ENCODE data around the gene WSB1.
A peak's percentile ranks its signal among the peaks of the same experiment; 100 is the strongest.

The WSB1 gene

DNA sequence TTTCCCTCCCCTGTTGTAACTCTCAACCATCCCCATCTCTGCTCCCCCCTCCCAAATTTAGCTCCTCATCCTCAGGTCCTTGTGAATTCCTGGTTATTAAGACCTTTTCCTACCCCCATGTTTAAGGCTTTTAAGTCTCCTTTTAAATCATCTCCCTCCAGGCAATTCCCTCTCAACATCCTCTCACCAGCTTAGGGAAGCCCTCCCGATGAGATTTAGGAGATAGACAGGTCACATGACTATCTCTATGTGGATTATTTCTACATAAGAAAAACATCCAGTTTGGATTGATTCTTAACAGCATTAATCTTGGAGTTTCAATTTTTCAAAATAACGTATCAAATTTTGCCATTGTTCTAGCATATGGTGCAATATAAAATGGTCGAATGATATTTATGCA, 12.5 kb upstream of the WSB1 start:
- no peak for DNase-seq

DNA sequence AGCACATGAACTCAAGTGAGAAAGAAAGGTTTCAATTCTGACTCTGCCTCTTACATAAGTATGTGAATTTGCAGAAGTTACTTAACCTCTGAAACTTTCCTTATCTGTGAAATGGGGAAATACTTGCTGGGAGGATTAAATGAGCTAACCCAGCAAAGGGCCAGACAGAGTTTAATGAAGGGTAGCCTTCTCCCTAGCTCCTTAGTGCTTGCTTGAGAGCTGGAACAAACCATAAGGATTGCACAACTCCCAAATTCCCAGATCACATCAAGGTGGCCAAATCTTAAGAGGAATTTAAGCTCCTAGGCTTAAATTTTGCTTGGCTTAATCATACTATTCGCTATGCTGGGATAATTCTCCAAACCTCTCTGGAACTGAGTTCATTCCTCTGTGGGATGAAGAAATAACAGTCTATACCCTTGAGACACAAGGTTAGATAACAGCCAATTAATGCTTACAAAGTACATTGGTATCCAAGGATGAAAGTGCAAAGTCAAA, 11.8 kb upstream of the WSB1 start:
- DNase-seq: peak; percentile 67

DNA sequence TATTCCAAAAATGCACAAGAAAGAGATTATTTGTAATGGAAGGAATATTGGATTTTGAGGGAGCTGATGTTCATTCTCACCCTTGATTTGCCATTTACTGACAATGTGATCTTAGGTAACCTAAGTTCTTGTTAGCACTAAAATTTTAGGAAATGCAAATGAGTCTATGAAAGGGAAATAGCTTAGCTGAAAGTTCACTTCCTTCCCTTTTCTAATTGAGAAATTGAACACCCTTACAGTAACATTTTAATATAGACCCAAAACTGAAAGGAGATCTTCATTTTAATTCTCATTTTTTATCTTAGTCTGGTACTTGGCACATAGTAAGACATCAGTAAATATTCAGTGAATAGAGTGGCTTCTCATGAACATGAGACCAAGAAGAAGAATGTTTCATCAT, 10.9 kb upstream of the WSB1 start:
- no peak for DNase-seq

DNA sequence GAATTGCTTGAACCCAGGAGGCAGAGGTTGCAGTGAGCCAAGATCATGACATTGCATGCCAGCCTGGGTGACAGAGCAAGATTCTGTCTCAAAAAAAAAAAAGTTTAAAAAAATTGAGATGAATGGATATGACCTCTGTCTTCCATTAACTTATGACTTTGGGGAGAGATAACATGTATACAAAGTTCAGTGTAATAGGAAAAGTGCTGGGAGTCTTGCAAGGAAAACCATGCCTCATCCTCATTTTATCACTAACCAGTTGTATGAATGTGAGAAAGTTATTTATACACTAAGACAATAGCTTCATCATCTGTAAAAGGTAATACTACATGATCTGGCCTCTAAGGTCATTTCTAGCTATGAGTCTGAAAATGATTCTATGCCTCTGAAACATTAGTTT, 10.2 kb upstream of the WSB1 start:
- DNase-seq: no peak

DNA sequence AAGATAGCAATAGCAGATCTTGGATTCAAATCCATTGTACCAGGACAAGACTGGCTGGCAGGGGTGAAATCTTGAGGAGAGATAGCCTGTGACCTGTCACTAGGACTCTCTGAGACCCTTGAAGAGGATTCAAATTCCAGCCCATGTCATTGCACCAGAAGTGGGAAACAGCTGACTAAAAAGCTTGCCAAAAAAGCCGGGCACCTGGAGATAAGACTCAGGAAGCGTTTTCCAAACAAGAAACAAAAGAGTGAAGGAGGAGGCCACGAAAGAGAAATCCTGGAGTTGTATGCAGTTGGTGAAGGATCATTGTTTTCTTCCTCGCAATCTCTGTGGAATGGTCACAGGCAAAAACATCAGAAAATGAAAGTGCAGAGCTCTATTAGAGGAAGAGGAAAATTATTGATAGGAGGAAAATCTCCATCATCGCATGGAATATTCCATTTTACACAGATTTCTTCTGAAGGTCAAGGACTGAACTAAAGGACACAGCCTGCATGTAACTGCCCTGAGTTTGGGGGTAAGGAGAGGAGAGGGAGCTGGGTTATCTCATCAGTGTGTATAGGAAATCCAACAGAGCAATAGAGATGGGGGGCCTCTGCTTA, 9.0 kb upstream of the WSB1 start:
- no peak for DNase-seq

DNA sequence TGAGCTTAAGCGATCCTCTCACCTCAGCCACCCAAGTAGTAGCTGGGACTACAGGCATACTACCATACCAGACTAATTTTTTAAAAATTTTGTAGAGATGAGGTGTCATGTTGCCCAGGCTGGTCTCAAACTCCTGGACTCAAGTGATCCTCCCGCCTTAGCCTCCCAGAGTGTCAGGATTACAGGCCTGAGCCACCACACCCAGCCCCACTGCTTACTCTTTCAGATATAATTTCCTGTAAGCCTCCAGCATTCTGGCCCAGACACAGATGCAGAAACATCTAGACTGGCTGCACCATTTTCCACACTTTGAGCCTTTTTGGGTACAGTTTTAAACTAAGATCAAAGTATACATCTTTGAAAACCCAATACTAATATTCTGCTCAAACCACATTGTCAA, 8.4 kb upstream of the WSB1 start:
- DNase-seq: no peak

DNA sequence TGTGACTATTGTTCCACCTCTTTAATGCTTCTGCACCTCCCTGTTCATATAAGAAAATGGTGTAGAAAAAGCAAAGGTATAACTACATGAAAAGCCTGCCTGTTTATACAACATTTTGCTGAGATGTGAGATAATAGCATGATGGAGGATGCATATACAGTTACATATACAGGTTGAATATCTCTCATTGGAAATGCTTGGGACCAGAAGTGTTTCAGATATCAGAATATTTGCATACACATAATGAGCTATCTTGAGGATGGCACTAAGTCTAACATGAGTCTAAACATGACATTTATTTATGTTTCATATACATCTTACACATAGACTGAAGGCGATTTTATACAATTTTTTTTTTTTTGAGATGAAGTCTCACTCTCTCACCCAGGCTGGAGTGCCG, 5.7 kb upstream of the WSB1 start:
- DNase-seq: no peak

DNA sequence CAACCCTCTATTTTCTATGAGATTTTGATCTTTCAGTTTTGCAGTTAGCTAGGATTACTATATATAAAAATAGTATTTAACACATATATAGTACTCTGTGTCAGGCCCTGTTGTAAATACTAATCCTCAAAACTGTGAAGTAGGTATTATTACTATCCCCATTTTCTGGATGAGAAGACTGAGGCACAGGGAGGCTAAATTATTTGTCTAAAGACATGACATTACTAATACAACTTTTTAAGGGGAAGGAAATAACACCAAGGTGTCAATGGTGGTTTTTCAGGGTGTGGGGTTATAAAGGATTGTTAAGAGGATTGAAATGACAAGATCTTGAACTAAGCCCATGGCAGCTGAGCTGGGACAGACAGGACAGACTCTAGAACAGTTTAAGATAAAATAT, 4.1 kb upstream of the WSB1 start:
- DNase-seq: no peak

DNA sequence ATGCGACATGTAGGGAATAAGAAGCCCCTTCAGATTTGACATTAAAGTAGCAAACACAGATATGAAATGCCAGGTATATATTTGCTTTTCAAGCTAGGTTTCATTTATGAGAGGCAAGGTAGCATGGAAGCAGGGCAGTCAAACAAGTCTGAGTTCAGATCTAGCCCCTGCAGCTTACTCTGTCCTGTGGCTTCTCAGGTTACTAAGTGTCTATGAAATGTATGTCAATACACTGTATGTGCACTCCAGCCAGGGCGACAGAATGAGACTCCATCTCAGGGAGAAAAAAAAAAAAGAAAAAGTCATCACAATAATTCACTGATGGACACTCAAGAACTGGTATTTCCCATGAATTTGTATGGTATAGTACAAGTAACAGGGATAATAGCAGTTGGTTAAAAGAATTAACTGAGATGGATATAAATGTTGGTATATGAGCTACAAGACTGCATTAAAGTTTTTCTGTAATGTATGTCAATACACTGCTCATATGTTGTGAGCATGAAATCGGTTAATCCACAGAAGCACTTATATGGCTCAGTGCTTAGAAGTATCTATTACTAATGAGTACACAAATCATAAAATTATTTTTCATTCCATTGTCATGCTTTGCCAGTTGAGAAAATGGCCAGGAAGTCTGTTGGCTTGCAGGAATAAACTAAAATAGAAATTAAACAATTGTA, 2.9 kb upstream of the WSB1 start:
- DNase-seq: no peak

DNA sequence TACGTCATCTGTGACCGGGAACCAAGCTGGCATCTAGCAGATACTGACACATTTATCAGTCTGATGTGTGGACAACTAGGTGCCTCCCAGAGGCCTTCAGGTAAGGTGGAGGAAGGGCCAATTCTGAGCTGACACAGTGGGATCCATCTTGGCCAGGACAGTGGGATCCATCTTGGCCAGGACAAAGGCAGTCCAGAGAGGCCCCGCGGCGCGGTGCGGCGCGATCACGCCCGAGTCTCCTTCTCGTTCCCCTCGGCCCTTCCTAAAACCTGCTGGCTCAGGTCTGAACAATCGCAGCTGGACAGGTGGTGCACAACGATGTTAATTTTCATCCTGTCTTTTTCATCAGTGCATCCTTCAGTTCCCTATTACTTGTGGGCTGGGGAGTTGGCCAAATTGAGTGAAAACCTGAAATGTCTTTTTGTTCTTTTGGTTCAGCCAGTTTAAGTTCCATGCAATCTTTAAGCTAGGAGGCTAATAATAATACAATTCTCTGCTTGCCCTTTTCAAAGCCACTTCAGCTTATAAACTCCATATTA, 486 bp upstream of the WSB1 start:
- no peak for DNase-seq

DNA sequence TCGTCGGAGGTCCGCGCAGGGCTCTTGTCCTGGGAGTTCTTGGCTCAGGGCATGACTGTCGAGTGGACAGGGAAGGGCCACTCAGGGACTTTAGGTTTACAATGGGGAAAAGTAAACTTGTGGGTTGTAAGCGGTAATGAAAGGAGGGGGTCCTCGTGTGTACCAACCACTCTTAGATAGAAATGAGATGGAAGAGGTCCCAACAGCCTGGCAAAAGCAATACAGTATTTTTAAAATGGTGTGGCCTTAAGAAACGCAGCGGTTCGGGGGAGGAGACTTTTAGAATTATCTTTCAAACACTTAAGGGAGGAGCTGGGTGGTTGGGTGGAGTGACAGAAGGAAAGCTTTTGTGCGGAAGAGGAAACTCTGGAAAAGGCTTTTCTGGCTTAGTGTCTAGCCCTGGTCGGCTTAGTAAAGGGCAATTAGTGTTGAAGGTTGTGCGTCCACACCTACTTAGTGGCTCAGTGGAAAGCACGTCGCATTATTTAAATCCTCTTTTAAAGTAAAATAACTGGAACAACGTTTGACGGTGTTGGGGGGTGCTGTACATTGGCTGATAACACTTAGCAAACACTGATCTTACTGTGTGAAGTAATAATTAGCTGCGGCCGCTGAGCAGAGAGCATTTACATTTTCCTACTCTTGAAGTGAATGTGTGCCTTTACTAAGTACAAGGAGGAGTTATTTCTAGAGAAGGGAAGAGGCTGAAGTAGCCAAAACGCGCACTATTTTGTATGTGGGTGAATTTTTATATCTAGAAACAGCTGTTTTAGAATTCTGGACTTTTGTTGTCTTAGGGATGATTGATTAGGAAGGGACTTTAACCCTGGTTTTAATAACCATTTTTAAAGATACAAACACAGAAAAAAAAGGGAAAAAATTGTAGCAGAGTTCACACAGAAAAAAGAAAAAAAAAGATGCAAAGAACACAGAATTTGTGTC, 1.0 kb downstream of the WSB1 start:
- DNase-seq: peak; percentile 68

DNA sequence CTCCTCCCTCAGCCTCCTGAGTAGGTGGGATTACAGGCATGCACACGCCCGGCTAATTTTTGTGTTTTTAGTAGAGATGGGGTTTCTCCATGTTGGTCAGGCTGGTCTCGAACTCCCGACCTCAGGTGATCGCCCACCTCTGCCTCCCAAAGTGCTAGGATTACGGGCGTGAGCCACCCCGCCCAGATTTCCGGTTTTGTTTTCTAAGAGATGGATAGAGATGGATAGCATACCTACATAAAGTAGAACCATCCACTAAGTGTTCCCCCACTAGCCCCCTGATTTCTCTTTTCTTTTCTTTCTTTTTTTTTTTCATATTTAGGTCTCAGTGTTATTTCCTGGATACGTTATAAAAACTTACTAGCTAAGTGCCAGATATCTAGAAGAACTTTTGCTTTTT, 2.0 kb downstream of the WSB1 start:
- DNase-seq: no peak

DNA sequence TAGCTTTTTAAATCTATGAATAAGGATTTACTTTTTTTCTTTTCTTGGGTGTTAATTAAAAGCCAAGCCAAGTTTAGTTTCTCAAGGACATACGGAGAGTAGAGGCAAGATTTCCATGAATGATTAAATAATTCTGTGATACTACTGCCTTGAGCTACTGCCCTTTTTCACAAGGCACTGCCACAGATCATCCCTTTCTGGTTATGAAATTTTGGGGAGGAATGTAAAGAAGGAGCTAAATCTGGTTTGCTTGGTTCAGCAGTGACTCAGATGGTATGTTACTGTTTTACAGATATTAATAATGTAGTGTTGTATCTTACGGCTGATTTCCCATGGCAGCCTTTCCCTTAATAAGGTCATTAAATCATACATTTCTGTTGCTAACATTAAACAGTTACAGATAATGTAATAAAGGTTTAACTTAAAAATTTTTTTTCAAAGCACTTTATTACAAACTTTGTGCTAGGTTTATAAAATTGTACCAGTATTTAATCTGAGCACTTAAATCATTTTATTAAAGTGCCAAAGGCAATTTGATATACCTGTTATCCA, 2.6 kb downstream of the WSB1 start:
- peak; percentile 21 for DNase-seq

DNA sequence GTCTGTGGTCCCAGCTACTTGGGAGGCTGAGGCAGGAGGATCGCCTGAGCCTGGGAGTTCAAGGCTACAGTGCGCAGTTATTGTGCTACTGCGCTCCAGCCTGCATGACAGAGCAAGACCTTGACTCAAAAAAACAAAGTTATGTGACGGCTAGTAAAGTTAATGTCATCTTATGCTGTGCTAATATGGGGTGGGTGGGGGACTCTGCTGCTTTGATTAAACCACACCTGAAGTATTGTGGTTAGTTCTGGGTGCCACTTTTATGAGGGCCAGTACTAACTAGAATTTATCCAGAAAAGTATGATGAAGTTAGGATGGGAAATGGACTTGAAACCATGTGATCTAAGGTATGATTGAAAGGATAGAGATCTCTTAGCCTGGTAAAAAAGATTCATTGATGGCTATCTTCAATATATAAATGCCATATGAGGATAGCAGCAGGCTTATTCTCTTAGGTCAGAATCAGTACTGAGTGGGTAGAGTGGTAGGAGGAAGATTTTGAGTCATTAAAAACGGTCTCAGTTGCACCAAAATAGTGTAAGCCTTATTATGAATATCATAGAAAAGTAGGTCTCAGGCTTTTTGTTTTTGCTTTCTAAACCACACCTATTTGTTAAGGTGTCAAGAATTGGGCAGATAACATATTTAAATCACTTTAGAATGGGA, 5.6 kb downstream of the WSB1 start:
- no peak for DNase-seq

DNA sequence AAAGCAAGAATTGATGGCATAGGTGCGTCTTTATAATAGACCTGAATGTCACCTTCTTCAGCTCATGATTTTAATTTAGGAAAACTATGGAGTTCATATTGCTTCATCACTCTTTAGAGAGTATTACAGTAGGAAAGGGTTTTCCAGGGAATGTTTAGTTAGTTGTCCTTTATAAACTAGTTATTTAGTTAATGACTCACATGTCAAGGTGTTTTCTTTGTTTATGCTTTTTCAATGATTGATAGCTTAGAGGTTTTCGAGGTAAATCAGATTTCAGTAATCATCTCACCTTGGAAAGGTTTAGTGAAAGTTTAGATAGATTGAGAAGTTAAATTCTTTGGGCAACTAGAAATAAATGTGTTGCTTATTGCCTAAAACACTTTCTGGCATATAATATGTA, 9.8 kb downstream of the WSB1 start:
- DNase-seq: no peak

DNA sequence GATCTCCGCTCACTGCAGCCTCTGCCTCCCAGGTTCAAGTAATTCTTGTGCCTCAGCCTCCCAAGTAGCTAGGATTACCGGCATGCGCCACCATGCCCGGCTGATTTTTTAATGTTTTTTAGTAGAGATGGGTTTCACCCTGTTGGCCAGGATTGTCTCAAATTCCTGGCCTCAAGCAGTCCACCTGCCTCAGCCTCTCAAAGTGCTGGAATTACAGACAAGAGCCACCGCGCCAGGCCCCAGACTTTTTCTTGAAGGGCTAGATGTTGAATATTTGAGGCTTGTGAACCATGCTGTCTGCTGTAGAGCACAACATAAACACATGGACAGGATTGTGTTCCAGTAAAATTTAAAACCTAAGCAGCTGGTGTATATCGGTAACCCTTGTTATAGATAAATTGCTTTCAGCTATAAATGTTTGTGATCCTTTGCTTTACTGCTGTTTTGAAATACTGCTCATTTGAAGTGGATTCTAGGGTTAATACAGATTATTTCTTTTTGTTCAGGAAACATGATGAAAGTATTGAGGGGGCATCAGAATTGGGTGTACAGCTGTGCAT, 12.4 kb downstream of the WSB1 start:
- DNase-seq: no peak

DNA sequence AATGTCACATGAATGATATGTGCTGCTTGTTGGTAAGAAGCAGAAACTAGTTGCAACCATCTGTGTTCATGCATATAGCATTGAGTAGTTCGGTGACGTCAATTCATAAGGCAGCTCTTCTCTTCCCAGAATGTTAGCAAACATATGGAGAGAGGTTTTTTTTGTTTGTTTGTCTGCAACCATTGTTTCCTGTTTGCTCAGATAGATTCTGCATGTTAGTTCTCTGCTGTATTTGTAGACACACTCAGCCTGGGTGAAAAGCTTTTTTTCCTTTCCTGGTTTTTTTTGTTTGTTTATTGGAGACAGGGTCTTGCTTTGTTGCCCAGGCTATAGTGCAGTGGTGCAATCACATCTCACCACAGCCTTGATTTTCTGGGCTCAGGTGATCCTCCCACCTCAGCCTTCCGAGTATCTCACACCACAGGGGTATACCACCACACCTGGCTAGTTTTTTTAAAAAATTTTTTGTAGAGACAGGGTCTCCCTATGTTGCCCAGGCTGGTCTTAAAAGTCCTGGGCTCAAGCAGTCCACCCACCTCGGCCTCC, 16.7 kb downstream of the WSB1 start:
- no peak for DNase-seq

DNA sequence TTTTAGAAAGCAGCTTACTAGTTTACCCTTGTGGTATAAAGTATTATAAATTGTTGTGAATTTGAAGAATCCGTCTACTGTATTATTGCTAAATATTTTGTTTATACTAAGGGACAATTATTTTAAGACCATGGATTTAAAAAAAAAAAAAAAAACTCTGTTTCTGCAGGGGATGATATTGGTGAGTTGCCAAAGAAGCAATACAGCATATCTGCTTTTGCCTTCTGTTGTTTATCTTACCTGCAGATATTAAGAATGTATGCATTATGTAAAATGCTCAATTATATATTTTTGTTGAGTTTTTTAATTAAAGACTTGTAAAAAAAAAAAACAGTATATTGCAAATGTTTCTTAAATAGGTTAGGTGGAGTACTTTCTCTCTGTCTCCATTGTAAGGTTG, 19.4 kb downstream of the WSB1 start:
- no peak for DNase-seq

DNA sequence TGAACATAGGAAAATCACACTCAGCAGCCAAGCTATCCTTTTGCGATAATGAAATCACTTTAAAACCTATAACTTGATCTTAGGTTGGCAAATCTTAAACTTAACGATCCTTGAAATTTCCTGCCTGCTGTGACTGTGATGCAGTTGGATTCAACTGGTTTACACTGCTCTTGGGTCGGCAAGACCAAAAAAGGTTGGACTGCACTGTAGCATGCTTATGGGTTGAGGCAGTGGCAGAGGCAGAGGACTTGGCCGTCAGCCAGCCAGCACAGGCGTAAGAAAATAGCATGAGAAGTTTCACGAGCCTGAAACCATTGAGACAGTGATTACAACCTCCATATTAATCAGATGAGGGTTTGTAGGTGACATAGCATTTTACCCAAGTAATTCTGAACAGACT, 21.4 kb downstream of the WSB1 start:
- DNase-seq: no peak

DNA sequence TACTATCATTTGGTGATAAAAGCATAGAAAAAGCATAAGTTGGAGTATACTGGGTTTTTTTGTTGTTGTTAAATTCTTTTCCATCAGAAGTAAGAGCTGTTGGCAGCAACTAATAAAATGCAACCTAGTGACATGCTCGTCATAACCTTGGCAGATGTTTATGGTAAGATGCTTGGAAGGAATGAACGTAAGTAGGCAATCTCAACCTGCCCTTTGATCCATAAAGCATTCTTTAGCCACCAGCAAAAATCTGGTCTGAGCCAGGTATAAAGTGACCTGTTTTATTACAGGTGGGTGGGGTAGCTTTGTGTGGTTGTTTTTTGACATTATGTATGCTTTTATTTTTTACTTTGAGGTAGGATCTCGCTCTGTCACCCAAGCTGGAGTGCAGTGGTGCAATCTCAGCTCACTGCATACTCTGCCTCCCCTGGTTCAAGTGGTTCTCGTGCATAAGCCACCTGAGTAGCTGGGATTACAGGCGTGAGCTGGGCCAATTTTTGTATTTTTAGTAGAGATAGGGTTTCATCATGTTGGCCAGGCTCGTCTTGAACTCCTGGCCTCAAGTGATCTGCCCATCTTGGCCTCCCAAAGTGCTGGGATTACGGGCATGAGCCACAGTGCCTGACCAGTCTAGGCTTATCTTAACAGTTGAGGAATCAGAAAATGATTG, 22.0 kb downstream of the WSB1 start:
- DNase-seq: no peak

DNA sequence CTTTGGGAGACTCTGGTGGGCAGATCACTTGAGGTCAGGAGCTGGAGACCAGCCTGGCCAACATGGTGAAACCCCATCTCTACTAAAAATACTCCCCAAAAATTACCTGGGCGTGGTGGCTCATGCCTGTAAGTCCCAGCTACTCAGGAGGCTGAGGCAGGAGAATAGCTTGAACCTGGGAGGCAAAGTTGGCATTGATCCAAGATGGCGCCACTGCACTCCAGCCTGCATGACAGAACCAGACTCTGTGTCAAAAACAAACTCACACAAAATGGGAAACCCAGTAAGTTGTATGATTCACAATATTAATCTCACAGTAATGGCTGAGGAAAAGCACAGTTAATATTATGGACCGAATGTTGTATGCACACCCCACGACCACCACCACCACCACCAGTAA, 24.3 kb downstream of the WSB1 start:
- DNase-seq: no peak

DNA sequence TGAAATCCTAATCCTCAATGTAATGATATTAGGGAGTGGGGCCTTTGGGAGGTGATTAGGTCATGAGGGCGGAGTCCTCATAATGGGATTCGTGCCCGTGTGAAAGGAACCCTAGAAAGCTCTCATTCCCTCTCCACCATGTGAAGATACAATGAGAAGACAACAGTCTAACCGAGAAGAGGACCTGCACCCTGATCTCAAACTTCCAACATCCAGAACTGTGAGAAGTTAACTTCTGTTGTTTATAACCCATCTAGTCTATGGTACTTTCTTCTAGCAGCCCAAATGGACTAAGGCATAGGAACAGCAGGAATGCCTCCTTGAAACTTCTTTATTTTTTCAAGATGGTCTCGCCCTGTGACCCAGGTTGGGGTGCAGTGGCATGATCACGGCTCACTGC, 24.7 kb downstream of the WSB1 start:
- DNase-seq: no peak
